ENCODE data around the gene GBGT1. TPM values are rescaled to one million over a fixed set of nuclear protein-coding genes. Genes with fewer than 3 reads are reported as not detected.

GBGT1 gene
- polyA plus RNA-seq, 3 donors = 1.3 to 1.6 (median 1.6) TPM

DNA sequence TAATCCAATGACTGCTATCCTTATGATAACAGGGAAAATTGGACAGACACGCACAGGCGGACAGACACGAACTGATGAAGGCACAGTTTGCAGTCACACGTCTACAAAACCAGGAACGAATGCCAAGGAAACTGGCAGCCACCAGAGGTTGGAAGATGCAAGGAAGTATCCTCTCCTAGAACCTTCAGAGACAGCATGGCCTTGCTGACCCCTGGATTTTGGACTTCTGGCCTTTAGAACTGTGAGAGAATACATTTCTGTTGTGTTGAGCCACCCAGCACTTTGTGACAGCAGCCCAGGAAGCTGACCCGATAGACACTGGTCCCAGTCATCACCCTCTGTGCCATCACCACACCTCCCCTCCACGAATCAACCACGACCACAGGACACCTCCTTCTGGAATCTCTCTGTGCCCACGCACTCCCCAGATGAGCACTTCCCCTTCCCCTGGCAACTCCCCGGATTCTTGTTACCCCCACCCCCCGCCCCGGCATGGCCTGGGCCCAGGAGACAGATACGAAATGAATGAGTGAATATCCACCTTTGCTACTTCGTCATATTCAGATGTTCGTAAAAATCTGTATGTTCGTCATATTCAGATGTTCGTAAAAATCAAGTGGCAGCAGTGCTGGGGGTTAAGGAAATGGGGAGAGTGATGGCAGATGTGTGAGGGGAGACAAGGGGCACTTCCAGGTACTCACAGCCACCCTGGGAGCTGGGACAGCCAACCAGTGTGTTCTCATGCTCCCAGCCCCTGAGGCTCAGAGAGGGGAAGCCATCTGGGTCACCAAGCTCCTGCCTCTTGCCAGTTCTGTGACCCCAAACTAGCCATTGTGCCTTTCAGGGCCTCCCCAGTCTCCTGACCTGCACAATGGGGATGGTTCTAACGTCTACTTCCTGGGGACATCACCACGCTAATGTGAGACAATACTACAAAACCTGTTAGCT is 18.5 kb downstream of the GBGT1 start:
- no peak for DNase-seq (ENCODE audit: low read depth in 3 of 3, low spot score in 2 of 3)

DNA sequence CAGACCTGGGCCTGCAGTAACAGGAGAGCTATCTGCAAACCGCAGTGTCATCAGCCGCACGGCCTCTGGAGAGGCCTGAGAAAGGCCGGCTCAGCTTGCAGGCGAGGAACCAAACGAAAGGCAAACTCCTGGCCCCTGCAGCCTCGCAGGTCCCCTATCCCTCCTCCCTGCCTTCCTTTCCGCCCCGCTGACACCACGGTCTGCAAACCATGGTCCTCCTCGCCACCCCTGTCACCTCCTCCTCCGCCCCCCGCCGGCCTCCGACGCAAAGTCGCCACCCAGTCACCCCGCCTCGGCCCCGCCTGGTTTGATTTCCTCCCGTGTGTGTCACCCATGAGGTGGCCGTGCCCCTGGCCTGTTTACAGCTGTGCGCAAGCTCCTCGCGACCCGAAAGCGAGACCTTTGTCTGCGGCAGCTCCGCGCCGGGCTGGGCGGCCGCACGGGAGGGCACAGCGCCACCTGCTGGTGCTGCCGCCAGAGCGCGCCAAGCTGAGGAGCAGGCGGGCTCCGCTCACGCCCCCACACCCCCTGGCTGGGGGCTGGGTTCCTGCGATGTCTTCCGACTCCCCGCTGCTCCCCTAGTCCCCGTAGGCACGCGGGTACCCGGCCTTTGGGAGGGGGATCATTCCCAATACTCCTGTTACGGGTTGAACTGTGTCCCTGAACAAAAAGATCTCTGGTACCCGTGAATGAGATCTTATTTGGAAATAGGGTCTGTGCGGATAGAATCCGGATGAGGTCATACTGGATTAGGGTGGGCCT is 19.4 kb downstream of the GBGT1 start:
- no peak for DNase-seq (ENCODE audit: low read depth in 3 of 3, low spot score in 2 of 3)

DNA sequence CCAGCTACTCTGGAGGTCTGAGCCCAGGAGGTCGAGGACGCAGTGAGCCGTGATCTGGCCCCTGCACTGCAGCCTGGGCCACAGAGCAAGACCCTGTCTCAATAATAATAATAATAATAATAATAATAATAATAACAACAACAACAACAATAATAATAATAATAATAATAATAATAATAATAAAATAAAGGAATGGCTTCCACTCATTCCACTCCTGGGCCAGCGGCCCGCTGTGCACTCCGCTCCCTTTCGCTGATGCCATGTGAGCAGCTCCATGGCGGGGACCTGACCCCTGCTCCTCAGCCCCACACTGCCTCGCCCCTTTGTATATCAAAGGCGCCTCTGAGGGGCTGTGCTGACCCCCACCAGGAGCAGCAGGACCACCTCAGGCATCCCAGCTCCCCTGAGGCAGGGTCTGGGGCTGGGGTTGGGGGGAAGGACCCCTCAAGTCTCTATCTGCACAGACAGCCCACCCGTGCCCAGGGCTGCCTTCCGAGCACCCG is 20.0 kb downstream of the GBGT1 start:
- DNase-seq (ENCODE audit: low read depth in 3 of 3, low spot score in 2 of 3) = no peak

DNA sequence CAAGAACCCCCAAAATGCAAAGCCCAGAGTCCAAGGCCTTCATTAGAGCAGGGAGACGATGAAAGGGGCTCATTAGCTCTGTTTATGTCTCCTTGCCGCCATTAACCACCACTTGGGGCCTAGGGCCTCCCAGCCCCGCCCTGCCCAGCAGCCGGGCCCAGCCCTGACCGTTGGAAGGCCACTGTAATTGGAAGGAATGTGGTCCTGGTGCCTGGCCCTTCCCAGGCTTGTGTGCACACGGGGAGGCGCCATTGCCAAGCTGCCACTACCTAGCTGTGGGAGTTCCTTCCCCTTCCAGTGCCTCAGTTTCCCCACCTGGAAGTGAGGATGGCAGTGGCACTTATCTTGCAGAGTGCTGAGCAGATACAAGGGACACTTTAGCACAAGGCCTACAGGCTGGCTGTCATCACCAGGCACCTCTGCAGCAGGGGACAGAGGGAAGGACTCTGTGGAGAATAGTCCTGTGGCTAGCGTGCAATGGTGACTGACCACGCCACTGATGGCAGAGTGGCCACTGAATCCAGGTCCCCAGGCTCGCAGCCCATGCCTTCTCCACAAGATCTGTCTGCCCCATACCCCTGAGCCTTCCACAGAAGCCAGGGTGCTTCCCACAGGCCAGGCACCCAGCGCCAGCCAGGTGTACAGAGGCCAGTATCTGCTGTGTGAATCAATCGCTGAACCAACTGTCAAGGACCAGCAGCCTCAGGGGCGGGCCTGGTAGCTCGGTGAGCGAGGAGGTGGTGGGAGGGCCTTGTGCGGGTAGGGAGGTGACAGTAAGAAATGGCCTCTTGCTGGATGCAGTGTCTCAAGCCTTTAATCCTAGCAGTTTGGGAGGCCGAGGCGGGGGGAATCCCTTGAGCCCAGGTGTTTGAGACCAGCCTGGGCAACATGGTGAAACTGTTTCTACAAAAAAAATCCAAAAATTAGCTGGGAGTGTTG is 20.8 kb downstream of the GBGT1 start:
- no peak for DNase-seq (ENCODE audit: low read depth in 3 of 3, low spot score in 2 of 3)

DNA sequence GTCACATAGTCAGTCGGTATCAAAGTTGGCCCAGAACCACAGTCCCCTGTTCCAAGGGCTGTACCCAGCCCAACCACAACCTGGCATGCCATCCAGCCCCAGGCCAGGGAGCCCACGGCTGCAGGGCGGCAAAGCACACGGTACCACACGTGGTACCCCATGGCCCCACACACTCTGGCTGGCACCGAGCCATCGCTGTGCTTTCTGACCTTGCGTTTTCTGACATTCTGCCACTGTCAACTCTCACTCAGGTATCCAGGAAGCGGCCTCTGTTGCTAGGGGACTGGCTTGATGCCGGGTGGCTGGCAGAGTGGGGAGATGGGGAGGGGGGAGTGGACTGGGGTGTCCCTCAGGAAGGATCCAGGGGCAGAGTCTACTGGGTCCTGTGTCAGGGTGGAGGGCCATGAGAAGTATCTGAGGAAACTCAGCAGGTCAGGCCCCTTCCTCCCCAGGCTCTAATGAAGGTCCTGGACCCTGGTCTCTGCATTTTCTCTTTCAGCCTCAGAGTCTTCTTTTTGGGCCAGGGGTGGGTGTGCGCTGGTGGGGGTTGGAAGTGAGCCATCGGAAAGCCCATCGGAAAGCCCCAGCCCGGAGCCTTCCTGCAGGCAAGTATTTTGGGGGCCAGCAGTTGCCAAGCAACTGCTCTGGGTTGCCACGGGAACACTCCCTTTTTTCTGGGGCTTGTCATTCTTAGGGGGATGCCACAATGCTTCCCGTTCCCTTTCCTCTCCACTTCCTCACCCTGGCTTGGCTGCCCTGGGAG is 21.7 kb downstream of the GBGT1 start:
- no peak for DNase-seq (ENCODE audit: low read depth in 3 of 3, low spot score in 2 of 3)

DNA sequence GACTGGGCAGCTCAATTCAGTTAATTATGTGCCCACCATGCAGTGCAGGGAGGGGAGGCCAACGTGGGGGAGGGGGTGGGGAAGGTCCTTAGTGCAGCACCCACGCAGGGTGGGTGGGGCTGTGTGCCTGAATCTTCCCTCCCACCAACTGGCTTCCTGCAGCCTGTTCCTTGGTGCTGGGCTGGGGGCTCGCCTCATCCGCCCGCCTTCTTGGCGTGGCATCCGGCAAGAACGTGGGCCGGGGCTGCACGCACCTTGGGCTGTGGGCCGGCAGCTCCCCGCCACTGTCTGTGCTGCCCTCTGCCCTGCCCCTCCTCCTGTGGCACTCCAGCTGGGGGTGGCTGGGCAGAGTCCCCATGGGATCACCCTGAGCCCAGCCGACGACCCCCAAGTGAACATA is 23.1 kb downstream of the GBGT1 start:
- DNase-seq (ENCODE audit: low read depth in 3 of 3, low spot score in 2 of 3) = no peak

DNA sequence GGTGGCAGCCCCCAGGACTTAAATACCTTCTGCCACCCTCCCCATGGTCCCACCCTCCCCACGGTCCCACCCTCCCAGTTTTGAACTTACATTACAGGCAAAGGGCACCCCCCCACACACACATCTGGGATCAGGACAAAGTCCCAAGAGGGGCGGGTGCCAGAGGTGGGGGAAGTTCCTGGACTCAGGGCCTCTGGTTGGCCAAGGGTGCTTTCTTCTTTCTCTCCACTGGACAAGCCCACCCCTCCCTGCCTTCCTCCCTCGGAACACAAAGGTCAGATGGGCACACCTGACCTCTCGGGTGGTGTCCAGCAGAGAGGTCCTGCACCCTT is 23.6 kb downstream of the GBGT1 start:
- DNase-seq (ENCODE audit: low read depth in 3 of 3, low spot score in 2 of 3) = no peak

DNA sequence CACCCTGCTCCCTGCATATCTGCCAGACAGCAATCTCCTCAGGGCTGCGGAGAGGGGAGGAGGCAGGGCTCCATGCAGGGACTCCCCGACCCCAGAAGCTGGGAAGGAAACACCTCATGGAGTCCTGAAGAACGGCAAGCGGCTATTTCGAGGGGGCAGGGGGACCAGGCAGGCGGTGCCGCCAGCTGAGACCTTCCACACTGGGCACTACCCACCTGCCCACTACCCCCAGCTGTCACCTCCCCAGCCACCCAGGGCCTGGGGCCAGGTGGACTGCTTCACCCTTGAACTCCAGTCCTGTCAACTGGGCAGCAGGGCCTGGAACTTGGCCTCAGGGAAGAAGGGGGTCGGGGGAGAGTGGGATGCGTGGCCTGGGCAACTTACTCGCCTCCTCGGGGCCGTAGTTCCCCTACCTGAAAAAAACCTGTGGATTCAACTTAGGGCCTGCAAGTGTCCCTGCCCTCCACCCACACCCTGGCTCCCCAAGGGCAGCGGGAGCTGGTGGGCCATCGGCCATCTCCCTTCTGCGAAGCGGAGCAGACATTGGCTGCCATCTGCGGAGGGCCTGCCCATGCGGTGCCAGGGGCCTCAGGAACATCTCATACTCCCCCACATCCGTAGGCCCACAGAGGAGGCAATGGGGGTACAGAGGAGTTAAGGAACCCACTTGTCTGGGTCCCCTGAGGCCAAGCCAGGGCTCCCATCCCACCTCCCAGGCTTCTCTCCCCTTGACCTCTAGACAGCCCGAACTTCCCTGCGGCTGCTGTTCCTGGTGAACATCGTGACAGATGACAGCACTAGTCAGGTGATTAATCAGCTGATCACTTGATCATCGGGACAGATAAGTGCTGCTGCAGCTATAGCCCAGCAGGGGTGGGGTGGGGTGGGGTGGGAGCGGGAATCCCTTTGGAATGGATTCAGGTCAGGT is 24.2 kb downstream of the GBGT1 start:
- DNase-seq (ENCODE audit: low read depth in 3 of 3, low spot score in 2 of 3) = no peak

DNA sequence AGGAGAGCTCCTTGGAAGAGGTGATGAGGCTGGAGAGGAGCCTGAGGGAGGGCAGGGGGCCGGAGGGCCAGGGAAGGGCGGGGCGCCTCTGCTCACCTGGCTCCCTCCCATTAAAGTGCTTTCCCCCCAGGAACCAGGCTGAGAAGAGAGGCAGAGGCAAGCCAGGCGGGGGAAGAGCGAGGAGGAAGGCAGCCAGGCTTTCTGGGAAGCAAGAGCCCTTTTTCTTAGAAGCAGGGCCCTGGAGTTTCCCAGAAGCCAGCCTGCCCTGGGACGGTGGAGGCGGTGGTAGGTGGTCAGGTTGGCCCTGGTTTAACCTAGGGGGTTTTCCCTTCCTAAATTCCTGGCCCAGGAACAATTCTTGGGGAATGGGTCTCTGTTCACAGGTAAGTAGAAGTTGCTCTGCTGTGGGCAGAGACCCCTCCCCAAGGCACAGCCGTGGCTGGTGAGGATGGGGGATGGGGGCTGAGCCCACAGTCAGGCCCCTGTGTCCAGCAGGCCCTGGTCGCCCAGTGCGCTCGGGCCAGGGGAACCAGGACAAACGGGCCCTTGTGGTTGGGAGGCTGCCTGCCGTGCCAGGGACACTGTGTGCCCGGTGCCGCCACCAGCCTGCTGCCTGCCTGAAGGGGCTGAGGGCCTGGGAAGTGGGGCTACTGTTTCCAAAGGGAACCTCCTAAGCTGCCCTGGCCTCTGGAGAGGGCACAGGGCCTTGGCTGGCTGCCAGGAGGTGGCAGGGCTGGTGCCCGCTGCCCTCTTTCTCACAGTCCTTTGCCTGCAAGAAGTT is 26.1 kb downstream of the GBGT1 start:
- DNase-seq (ENCODE audit: low read depth in 3 of 3, low spot score in 2 of 3) = no peak

DNA sequence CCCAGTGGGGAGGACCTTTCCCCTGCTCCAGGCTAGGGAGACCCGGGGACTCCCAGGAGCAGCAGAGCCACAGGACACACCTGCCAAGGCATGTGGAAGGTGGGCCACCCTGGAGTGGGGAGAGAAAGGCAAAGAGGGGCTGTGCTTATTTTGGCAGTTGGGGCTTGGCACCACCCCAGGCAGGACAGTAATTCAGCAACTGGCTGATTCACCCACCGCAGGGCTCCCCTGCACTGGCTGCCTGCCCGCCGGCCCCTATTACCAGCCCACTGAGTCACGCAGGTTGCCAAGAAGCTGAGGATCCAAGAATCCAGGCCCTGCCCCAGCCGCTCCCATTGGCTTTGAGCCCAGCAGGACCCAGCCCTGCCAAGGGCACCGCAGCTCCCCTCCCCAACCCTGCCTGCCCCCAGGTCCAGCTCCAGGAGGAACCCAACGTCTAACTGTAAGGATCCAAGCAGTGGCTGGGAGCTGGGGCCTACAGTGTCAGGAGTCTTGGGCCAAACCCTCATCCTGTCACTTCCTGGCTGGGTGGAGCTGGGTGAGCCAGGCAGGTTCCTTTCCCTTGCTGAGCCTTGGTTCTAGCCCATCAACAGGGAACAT is 28.5 kb downstream of the GBGT1 start:
- DNase-seq (ENCODE audit: low read depth in 3 of 3, low spot score in 2 of 3) = no peak

DNA sequence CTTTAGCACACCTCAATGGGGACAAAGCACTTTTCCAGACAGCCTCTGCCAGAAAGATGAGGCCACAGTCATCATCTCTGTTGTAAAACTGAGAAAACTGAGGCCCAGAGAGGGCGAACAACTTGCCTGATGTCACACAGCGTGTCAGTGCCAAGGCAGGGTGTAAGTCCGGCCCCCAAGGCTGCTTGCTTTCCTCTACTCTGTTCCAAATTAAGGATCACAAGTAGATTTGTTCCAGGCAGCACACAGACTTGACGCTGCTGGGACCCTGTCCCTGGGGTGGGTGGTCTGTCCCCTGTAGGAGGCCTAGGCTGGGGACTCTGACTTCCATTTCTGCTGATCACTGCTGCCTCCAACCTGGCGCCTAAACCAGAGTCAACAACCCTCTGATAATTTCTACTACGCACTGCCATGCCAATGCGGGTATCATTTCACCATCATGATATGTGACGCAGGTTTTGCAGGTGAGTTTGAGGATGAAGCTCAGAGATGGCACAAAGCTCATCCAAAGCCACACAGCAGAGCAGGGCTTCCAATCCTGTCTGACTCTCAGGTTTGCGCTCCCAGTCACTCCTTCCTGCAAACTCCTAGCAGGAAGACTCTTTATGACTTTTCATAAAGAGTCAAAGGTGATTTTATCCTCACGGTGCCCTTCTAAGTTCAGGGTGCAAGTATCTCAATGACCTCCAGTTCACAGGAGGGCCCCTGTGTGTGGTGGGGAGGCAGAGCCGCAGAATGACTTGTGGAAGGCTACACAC is 29.1 kb downstream of the GBGT1 start:
- no peak for DNase-seq (ENCODE audit: low read depth in 3 of 3, low spot score in 2 of 3)

DNA sequence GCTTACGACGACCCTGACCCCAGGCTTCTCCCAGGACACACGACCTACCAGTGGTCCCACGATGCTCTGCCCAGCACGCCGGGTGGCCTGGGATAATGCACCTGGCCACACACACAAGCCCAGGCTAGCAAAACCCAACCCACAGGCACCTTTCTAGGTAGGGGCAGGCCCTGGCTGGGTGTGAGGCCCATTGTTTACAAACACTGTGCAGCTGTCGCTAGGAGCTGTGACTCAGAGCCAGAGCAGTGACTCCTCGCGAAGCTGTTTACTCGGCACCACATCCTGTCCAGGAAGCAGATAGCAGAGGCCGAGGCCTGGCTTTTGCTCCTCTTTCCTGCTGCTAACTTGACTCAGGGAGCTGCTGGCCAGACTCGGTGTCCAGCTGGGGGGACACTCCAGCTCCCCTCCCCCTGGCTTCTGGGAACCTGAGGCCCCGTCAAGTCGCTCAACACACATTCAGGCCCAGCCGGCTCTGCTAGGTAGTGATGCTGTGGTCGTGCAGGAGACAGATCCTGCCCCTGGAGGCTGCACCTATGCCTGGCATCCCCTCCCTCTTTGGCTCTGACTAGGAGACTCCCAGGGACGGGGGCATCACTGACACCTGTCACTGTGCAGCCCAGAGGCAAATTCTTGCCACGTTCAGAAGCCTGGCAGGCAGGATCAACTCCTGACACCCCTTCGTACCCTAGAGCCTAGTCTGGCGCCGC is 29.9 kb downstream of the GBGT1 start:
- DNase-seq (ENCODE audit: low read depth in 3 of 3, low spot score in 2 of 3) = no peak

DNA sequence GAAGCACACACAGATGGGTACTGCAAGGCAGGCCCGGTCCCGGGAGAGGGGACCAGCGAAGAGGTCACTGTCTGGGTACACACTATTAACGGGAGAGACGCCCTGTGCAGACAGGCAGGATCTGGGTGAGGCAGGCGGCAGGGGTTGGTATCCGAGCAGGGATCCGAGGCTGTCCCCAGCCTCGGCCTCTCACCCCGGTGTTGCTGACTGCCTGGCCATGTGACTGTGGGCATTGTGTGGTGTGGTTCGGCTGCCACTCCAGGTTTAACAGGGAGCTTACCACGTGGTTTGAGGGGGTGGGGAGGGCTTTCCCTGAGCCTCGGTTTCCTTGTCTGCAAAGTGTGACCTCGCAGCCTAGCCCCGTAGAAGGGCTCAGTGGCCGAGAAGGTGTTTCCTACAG is 31.5 kb downstream of the GBGT1 start:
- DNase-seq (ENCODE audit: low read depth in 3 of 3, low spot score in 2 of 3) = no peak

DNA sequence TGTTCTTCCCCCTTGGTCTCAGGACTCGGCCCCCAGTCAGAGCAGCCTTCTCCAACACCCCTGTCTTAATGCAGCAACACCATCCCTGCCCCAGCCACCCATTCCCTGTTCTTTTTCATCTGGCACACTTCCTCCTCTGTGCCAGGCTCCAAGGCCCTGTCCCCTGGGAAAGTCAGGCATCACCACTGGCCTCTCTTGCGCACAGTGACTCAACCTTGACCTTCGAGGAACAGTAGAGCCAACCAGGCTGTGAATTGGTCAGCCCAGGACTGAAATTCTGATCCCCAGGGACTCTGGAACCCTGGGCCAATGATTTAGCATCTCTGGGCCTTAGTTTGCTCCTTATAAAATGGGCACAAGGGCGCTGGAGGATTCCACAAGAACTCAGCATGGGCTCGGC is 32.2 kb downstream of the GBGT1 start:
- no peak for DNase-seq (ENCODE audit: low read depth in 3 of 3, low spot score in 2 of 3)

DNA sequence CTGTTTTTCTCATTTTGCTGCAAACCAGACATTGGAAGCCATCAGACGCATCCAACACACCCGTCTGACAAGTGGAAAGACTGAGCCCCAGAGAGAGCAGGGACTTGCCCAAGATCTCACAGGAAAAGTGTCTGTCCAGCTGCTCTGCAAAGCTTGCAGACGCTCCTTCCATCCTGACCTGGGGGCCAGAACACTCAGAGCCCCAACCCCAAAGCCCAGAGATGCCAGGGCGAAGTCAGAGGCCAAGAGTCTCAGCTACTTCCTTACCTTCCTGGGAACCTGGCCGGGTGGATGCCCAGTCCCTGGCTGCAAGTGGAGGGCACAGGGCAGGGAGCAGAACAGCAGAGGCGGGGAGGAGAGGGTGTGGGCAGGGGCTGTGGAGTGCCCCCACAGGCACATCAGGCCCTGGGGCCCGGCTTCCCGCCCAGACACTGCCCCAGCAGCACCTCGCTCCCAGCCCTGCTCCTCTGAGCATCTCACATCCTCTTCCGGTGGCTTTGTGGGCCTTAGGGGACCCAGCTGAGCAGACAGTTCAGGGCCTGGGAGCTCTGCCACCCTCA is 32.9 kb downstream of the GBGT1 start:
- DNase-seq (ENCODE audit: low read depth in 3 of 3, low spot score in 2 of 3) = no peak
